Panc1 (cell line): ENCODE measurements around the gene ADI1. TPM values are rescaled to one million over a fixed set of nuclear protein-coding genes. Genes with fewer than 3 reads are reported as not detected.

ENCODE experiments used
- ATAC-seq: fragments of 200-7000 bp; cut with Tn5 transposase; 2 replicates; pipeline ENCODE4 v1.9.1; 2020; ENCODE audit warnings: mild to moderate bottlenecking, moderate library complexity
- BruUV-seq: library from RNA; stranded (reverse); fragments of 400-500 nt; replicated peaks from 2 replicates; lab custom pipeline; 2021; lab: Mats Ljungman, UMichigan
- CTCF ChIA-PET: fragments of 300-600 bp; sonication (Branson Sonifier 250); formaldehyde crosslinking; loops from one replicate; lab custom pipeline; 2022; ENCODE audit warnings: antibody characterized with exemption; lab: Charles Lee
- POLR2A ChIA-PET: fragments of 300-600 bp; sonication (Branson Sonifier 250); formaldehyde crosslinking; loops from one replicate; lab custom pipeline; 2022; ENCODE audit warnings: antibody characterized with exemption; lab: Charles Lee
- DNase-seq: peaks from one replicate; pipeline ENCODE4 v3.0.0-alpha.2; 2010; ENCODE audit warnings: low read depth, low spot score
- H3K27ac ChIP-seq: 2 replicates; pipeline ENCODE4 v1.5.1; 2011; ENCODE audit warnings: mild to moderate bottlenecking, low read length, inconsistent platforms
- H3K27me3 ChIP-seq: fragments of 200-500 bp; sonication (Bioruptor generic); 2 replicates; pipeline ENCODE4 v1.6.0; 2014; ENCODE audit warnings: low read length, inconsistent platforms; ENCODE audit not compliant: control insufficient read depth, insufficient read depth
- H3K36me3 ChIP-seq: fragments of 200-500 bp; sonication (Bioruptor generic); 2 replicates; pipeline ENCODE4 v1.5.1; 2014; ENCODE audit warnings: inconsistent platforms, mild to moderate bottlenecking, low read length, moderate library complexity; ENCODE audit not compliant: control insufficient read depth, insufficient read depth
- H3K4me1 ChIP-seq: 2 replicates; pipeline ENCODE4 v1.5.1; 2011; ENCODE audit warnings: inconsistent platforms, mild to moderate bottlenecking, low read length, moderate library complexity; ENCODE audit not compliant: control insufficient read depth, insufficient read depth
- H3K4me3 ChIP-seq, 2 experiments: 2 replicates each; pipeline ENCODE4 v1.5.1; 2011 to 2012; ENCODE audit warnings: low read depth in 2 of 2, low read length in 2 of 2, mild to moderate bottlenecking in 2 of 2, inconsistent platforms in 1 of 2, moderate library complexity in 1 of 2
- H3K9me3 ChIP-seq: fragments of 200-500 bp; sonication (Bioruptor generic); 2 replicates; pipeline ENCODE4 v1.5.1; 2014; ENCODE audit warnings: low read depth, mild to moderate bottlenecking, inconsistent platforms, low read length, moderate library complexity; ENCODE audit not compliant: control insufficient read depth, insufficient read depth
- POLR2AphosphoS5 ChIP-seq: IDR thresholded peaks from 2 replicates; pipeline ENCODE4 v1.6.1; 2012; ENCODE audit warnings: mild to moderate bottlenecking, low read depth, low read length, moderate library complexity
- REST ChIP-seq, 2 experiments: IDR thresholded peaks; 2 replicates each; pipeline ENCODE4 v1.6.1; 2011 to 2012; ENCODE audit warnings: low read depth in 2 of 2, control low read depth in 1 of 2, low read length in 1 of 2, mild to moderate bottlenecking in 1 of 2, moderate library complexity in 1 of 2; ENCODE audit not compliant: insufficient read depth in 1 of 2
- SIN3A ChIP-seq: IDR thresholded peaks from 2 replicates; pipeline ENCODE4 v1.6.1; 2012; ENCODE audit warnings: low read depth, mild to moderate bottlenecking, low read length, moderate library complexity, borderline replicate concordance; ENCODE audit not compliant: insufficient read depth
- TCF7L2 ChIP-seq: IDR thresholded peaks from 2 replicates; pipeline ENCODE4 v1.6.1; 2011; ENCODE audit warnings: mild to moderate bottlenecking, low read depth, low read length, inconsistent platforms
- in situ Hi-C: cut with HindIII; loops from 2 replicates; pipeline ENCODE4 v1.10.0; 2016; ENCODE audit warnings: low sequenced_read_pairs, low pct_unique_long_range_greater_than_20kb
- intact Hi-C: fragments of 100-400 bp; cut with micrococcal nuclease; formaldehyde crosslinking; loops from one replicate; pipeline ENCODE4 v1.10.0; 2022; ENCODE audit not compliant: unreplicated experiment
- total RNA-seq: library from RNA; stranded (reverse); gene quantifications from one replicate; pipeline ENCODE4 v1.2.1, GENCODE V29; 2021; ENCODE audit not compliant: unreplicated experiment
- TF ChIP-seq, protein P1 (sequence below): fragments of 450-650 bp; IDR thresholded peaks from 2 replicates; pipeline ENCODE4 v1.5.1; 2017; ENCODE audit warnings: mild to moderate bottlenecking

ADI1 gene
- total RNA-seq, 1 experiment from 2014 or later = 42.9 TPM

DNA sequence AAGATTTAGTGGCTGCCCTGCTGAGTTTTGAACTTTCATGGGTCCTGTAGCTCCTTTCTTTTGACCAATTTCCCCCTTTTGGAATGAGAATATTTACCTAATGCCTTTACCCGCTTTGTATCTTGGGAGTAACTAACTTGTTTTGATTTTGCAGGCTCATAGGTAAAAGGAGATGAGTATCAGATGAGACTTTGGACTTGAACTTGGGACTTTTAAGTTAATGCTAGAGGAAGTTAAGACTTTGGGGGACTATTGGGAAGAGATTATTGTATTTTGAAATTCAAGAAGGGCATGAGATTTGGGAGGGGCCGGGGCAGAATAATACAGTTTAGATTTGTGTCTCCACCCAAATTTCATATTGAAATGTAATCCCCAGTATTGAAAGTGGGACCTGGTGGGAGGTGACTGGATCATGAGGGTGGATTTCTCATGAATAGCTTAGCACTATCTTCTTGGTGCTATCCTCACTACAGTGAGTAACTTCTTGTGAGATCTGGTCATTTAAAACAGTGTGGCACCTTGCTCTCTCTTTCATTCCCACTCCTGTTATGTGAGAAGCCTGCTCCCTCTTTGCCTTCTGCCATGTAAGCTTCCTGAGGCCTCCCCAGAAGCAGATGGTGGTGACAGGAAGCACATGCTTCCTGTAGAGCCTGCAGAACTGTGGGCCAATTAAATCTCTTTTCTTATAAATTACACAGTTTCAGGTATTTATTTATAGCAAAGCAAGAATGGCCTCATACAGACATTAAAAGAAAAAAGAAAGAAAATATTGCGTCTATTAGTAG, 6.1 kb downstream of the ADI1 start:
- no peak for ATAC-seq
- intact Hi-C loops = no loop called here
- CTCF ChIA-PET = no interaction called here
- TF ChIP-seq SIN3A = no peak
- TF ChIP-seq REST (IDR thresholded peaks at IDR 0.05; ENCODE audit: insufficient read depth in 1 of 2, low read depth in 2 of 2, low read length in 1 of 2) = no peak
- no peak for TF ChIP-seq POLR2AphosphoS5
- TF ChIP-seq, protein P1, sequence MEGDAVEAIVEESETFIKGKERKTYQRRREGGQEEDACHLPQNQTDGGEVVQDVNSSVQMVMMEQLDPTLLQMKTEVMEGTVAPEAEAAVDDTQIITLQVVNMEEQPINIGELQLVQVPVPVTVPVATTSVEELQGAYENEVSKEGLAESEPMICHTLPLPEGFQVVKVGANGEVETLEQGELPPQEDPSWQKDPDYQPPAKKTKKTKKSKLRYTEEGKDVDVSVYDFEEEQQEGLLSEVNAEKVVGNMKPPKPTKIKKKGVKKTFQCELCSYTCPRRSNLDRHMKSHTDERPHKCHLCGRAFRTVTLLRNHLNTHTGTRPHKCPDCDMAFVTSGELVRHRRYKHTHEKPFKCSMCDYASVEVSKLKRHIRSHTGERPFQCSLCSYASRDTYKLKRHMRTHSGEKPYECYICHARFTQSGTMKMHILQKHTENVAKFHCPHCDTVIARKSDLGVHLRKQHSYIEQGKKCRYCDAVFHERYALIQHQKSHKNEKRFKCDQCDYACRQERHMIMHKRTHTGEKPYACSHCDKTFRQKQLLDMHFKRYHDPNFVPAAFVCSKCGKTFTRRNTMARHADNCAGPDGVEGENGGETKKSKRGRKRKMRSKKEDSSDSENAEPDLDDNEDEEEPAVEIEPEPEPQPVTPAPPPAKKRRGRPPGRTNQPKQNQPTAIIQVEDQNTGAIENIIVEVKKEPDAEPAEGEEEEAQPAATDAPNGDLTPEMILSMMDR = no peak
- no peak for TF ChIP-seq TCF7L2
- Histone ChIP-seq H3K9me3 (no peaks in the 10 kb centered on the region), H3K27ac (no peak overlapping the region), H3K4me1 (peaks cover 6% of the 10 kb centered on the region), H3K4me3 (no peak overlapping the region), H3K36me3 (no peaks in the 10 kb centered on the region; the same call in 1 of the 2 replicates), H3K27me3 (no peaks in the 10 kb centered on the region)
- BruUV-seq = no TSS peak
- DNase-seq = no peak
- in situ Hi-C loops = no loop called here
- POLR2A ChIA-PET = interaction anchor here (0.7 kb wide), 1 partner anchor 8 kb away, joined by 3 read pairs; no protein-coding TSS in a partner anchor

- Histone ChIP-seq H3K4me3 (no peak overlapping the region), H3K27me3 (no peaks in the 10 kb centered on the region), H3K4me1 (no peaks in the 10 kb centered on the region), H3K36me3 (no peaks in the 10 kb centered on the region), H3K9me3 (no peaks in the 10 kb centered on the region), H3K27ac (no peak overlapping the region)
- in situ Hi-C loops = no loop called here
- no TSS peak for BruUV-seq
- intact Hi-C loops = no loop called here
- POLR2A ChIA-PET = no interaction called here
- CTCF ChIA-PET = no interaction called here
- ATAC-seq = no peak
- no peak for DNase-seq
- TF ChIP-seq SIN3A (no peak), POLR2AphosphoS5 (no peak), REST (IDR thresholded peaks at IDR 0.05; ENCODE audit: insufficient read depth in 1 of 2, low read depth in 2 of 2, low read length in 1 of 2) (no peak), TCF7L2 (no peak)
- TF ChIP-seq, protein P1 = no peak
Measured at GRCh38 chr2:3512086-3512485, 7.2 kb downstream of the ADI1 start.
